GM21737 (cell line): ENCODE results near the gene SHISAL1.

Experiments used
- ATAC-seq: cut with Tn5 transposase; IDR thresholded peaks from one replicate; pipeline ENCODE4 v1.9.1; 2021; ENCODE audit warnings: mild to moderate bottlenecking, moderate library complexity; ENCODE audit not compliant: unreplicated experiment

Gene SHISAL1

GRCh38 chr22:44344407-44344806, 31.7 kb upstream of the SHISAL1 start:
- no peak for ATAC-seq

GRCh38 chr22:44342347-44342956, 29.7 kb upstream of the SHISAL1 start:
- no peak for ATAC-seq

- no peak for ATAC-seq
These were observed 28.9 kb upstream of the SHISAL1 start for GRCh38 chr22:44341431-44342346.

GRCh38 chr22:44340271-44341239, 27.8 kb upstream of the SHISAL1 start:
- no peak for ATAC-seq

GRCh38 chr22:44338906-44339305, 26.2 kb upstream of the SHISAL1 start:
- ATAC-seq: no peak

GRCh38 chr22:44338177-44338810, 25.5 kb upstream of the SHISAL1 start:
- ATAC-seq: no peak

GRCh38 chr22:44337678-44338004, 24.9 kb upstream of the SHISAL1 start:
- no peak for ATAC-seq

GRCh38 chr22:44336962-44337677, 24.4 kb upstream of the SHISAL1 start:
- no peak for ATAC-seq

- ATAC-seq: no peak
These were observed 23.4 kb upstream of the SHISAL1 start for GRCh38 chr22:44335903-44336803.

- ATAC-seq: no peak
These were observed 22.5 kb upstream of the SHISAL1 start for GRCh38 chr22:44335066-44335839.

- ATAC-seq: no peak
These were observed 21.3 kb upstream of the SHISAL1 start for GRCh38 chr22:44333847-44334635.

- no peak for ATAC-seq
These were observed 20.2 kb upstream of the SHISAL1 start for GRCh38 chr22:44332946-44333345.

GRCh38 chr22:44331881-44332714, 19.3 kb upstream of the SHISAL1 start:
- no peak for ATAC-seq

- ATAC-seq: no peak
These were observed 18.3 kb upstream of the SHISAL1 start for GRCh38 chr22:44330744-44331660.

- ATAC-seq: no peak
These were observed 17.5 kb upstream of the SHISAL1 start for GRCh38 chr22:44330188-44330743.
